Stimulated activated CD4-positive, alpha-beta T cell treated with anti-CD3 and anti-CD28 coated beads, TNF-alpha, amount 100 ng/mL, for 1 hour (primary cell): ENCODE data around the gene CDC6.
"Not testable (repeated sequence)": the region's sequence is repeated elsewhere in the genome, so short reads cannot be mapped to it uniquely, and the experiment has no call there.

Source experiments
- DNase-seq, 3 donors: peaks; one replicate each; pipeline ENCODE4 v3.0.0-alpha.2; 2020; ENCODE audit warnings: low read depth in 3 of 3, low spot score in 1 of 3

CDC6 gene

DNA sequence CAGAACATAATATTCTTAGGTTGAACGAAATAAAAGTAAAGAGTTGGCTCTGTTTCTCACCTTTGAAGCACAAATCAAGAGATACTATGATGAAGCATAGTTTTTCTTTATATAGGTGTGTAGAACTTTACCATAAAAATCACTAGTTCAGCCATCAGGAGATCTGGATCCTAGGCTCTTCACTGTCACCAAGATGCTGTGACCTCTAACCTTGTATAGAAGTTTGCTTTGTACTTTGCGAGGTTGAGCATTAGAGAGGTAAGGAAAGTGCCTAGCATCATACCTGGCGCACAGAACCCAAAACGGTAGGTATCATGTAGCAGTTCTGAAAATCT lies 553 bp upstream of the CDC6 start:
- DNase-seq: no peak

DNA sequence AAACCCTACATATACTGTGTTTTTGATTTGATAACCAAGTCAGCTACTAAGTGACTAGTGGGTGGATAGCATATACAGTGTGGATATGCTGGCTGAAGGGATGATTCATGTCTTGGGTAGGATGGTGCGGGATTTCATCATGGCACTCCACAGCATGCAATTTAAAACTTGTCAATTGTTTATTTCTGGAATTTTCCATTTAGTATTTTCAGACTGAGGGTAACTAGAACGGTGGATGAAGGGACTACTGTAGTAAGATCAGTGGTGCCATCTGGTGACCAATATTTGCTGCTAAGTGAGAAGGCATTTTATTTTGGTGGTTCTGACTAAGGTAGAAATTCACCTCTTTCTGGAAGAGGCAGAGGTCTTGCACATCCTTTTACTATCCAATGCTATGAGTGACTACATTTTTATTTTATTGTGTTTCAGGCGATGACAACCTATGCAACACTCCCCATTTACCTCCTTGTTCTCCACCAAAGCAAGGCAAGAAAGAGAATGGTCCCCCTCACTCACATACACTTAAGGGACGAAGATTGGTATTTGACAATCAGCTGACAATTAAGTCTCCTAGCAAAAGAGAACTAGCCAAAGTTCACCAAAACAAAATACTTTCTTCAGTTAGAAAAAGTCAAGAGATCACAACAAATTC lies 3.1 kb downstream of the CDC6 start:
- DNase-seq: no peak

DNA sequence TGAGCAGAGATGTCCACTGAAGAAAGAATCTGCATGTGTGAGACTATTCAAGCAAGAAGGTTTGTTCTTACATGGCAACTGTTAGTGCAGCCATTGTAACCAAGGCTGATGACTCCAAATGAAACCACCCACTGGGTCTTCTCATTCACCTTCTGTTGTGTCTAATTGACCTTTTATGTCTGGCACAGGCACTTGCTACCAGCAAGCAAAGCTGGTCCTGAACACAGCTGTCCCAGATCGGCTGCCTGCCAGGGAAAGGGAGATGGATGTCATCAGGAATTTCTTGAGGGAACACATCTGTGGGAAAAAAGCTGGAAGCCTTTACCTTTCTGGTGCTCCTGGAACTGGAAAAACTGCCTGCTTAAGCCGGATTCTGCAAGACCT lies 3.6 kb downstream of the CDC6 start:
- no peak for DNase-seq

DNA sequence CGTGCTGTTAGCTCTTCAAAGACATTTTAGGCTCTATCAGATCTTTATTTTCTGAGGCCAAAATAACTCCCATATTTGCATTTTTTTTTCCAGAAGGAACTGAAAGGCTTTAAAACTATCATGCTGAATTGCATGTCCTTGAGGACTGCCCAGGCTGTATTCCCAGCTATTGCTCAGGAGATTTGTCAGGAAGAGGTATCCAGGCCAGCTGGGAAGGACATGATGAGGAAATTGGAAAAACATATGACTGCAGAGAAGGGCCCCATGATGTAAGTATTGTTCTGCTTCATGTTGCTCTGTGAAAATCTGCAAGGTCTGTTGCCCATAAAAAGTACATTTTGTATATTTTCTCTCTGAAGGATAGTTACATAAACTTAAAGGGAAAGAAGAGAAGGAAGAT lies 5.7 kb downstream of the CDC6 start:
- DNase-seq: no peak

DNA sequence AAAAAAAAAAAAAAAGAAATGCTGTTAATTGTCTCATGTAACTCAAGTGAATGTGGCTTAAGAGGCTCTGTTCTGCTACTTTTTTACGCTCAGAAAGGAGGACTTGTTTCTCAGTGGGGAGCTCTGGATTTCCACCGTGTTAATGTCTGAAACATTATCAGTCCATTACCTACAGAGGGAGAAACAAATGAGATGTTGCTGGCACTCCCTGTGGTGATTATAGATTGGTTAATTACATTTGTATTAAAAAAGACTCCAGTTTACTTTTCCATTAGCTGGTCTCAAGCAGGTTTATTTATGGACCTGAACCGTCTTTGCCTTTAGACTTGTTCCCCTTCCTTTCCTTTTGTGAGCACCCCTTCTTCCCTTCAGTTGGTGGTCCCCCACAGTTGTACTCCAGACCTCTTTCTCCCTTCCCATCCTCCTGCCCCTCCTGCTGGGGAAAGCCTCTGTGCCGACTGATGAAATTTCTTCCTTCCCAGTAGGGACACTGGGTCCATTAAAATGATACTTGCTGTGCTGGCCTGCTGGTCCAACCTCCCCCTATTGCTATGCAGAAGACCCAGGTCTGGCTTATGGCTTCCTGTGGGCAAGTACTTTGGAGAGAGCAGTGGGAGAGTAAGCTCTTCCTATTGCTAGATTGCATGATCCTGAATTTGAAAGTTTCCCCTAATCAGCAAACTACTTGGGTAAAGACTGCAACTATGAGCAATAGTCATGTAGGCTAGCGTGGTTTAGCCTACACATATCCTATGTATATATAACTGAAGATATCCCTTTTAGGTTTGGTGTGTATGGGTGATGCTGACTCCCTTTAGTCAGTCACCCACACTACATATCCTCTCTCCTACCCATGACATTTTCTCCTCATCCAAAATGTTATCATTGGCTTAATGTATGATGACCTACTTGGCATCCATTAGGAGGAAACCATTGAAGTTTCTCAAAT lies 8.1 kb downstream of the CDC6 start:
- no peak for DNase-seq

DNA sequence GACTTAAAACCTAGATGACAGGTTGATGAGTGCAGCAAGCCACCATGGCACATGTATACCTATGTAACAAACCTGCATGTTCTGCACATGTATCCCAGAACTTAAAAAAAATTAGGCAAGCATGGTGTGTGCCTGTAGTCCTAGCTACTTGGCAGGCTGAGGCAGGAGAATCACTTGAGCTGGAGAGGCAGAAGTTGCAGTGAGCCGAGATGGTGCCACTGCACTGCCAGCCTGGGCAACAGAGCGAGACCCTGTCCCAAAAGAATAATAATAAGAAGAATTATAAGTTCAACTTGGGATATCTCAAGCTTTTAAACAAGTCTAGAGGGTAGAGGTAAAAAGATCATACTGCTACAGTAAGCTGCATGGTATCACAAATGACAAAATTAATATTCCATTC lies 9.8 kb downstream of the CDC6 start:
- no peak for DNase-seq

DNA sequence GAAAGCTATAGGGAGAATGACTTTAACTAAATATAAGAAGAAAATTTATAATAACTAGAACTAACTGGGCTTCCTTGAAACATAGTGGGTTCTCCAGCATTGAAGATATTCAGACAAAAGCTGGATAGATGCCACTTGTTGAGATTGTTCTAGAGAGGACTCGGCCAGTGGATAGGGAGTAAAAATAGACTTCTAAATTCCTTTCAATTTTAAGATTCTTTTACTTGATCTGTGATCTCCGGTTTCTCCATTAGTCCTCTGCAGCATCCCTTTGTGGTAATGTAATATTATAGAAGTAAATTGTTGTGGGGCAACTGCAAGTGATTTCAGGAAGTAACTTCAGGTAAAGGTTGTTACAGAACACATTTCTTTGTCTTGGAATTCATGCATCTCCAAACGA lies 11.0 kb downstream of the CDC6 start:
- no peak for DNase-seq

DNA sequence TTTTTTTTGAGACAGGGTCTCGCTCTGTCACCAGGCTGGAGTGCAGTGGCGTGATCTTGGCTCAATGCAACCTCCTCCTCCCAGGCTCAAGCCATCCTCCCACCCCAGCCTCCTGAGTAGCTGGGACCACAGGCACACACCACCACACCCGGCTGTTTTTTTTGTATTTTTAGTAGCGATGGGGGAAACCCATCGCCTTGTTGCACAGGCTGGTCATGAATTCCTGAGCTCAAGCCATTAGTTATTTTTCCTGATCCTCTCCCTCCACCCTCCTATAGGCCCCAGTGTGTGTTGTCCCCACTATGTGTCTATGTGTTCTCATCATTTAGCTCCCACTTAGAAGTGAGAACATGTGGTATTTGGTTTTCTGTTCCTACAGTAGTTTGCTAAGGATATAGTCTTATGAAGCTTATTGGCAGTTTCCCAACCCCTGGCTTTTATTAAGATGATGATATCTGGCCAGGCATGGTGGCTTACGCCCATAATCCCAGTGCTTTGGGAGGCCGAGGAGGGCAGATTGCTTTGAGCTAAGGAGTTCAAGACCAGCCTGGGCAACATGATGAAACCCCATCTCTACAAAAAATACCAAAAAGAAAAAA lies 11.6 kb downstream of the CDC6 start:
- not testable (repeated sequence) for DNase-seq

DNA sequence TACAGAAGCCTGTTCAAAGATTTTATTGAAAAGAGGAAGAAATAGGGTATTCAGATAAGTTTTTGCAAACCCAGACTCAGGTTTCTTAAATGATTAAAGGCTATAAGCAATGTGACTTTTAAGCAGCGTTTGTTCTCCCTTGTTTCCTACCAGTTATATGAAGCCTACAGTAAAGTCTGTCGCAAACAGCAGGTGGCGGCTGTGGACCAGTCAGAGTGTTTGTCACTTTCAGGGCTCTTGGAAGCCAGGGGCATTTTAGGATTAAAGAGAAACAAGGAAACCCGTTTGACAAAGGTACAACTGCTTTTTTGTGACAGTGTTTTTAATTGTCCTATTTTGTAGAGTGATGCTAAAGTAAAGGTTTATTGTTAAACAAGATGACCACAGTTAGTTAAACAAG lies 13.6 kb downstream of the CDC6 start:
- no peak for DNase-seq

DNA sequence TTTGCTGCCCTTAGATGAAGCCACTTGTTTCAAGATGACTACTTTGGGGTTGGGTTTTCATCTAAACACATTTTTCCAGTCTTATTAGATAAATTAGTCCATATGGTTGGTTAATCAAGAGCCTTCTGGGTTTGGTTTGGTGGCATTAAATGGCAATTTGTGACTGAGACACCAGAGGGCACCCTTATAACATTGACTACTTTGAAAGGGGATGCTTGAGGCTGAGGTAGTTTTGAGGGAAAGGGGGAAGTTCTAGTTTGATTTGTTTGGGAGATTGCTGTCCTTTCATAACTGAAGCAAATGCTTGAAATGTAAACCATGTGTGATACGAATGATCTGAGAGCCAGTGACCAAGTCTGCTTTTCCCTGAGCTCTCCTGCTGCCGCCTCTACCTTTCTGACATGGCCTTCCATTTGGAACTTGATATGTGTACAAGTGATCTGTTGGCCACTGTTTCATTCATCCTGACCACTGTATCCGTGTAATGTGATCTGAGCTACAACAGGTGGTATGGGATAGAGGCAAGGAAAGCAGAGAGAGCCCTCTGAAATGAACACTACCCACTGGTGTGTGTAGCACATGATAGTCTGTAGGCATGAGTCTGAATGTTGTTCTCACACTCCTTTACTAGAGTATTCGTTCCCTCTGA lies 15.5 kb downstream of the CDC6 start:
- no peak for DNase-seq

DNA sequence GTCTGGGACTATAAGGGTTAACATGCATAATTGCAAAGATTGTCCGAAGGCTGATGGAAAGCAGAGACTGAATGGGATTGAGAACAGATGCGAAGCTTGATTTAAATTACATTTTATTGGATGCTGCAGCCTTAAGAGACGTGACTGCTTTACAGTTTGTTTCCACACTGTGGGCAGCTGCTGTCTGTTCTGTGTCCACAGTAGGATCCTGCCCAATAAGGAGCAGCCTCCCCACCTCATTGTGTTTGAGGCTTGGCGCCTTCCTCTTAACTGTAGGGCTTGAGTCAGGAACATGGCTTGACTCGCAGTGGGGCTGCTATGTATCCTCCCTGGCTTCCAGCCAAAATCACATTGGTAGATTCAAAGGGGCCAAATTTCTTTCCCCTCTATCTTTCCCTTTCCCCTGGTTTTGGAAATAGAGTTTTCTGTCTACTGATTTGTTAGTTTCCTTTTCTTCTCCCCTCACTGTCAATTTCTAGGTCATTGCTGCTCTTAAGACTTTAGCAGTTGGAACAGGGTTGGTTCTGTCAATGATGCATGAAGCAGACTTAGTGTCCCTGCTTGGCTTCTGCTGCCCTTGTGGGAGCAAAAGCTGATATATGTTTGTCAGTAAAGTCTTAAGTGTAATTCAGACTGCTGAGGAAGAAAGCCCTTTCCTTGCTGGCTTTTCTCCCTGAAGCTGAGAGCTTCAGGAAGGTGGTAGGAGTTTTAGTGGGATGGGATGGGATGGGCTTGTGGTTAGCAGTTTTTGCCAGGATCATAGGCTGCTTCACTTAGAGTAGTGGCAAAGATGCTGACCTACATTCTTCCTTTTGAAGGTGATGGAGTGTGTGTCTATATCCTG lies 16.3 kb downstream of the CDC6 start:
- no peak for DNase-seq

DNA sequence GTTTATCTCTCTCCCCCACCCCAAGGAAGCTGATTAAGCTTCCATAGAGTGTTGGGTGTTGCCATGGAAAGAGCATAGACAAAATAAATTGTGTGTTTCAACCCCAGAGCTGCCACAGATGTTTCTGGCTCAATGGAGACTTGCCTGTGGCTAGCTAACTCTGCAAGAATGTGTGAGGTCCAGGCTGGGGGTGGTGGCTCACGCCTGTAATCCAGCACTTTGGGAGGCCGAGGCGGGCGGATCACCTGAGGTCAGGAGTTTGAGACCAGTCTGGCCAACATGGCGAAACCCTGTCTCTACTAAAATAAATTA lies 16.8 kb downstream of the CDC6 start:
- not testable (repeated sequence) for DNase-seq

DNA sequence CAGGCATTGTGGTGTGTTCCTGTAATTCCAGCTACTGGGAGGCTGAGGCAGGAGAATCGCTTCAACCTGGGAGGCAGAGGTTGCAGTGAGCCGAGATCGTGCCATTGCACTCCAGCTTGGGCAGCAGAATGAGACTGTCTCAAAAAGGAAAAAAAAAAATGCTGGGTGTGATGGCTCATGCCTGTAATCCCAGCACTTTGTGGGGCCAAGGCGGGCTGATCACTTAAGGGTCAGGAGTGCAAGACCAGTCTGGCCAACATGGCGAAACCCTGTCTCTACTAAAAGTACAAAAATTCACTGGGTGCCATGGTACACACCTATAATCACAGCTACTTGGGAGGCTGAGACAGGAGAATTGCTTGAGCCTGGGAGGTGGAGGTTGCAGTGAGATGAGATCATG lies 17.2 kb downstream of the CDC6 start:
- DNase-seq: not testable (repeated sequence)

DNA sequence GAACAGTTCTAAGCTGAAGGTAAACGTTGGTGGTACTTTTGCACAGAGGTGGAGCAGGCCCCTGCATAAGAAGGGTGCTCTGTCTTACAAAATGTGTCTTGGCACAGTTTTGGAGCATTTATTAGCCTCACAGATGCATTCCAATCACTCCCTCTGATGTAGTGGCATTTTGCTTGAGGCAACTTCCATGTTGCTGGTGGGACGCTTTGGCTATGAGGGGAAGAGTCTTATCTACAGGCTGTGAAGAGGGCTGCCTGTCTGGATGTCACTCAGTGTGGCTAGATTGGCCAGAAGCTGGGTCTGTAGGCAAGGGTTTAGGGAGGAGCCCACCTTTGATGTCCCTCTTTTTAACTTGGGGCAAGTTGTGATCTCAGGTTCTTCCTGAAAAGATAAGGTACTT lies 18.7 kb downstream of the CDC6 start:
- DNase-seq: no peak

DNA sequence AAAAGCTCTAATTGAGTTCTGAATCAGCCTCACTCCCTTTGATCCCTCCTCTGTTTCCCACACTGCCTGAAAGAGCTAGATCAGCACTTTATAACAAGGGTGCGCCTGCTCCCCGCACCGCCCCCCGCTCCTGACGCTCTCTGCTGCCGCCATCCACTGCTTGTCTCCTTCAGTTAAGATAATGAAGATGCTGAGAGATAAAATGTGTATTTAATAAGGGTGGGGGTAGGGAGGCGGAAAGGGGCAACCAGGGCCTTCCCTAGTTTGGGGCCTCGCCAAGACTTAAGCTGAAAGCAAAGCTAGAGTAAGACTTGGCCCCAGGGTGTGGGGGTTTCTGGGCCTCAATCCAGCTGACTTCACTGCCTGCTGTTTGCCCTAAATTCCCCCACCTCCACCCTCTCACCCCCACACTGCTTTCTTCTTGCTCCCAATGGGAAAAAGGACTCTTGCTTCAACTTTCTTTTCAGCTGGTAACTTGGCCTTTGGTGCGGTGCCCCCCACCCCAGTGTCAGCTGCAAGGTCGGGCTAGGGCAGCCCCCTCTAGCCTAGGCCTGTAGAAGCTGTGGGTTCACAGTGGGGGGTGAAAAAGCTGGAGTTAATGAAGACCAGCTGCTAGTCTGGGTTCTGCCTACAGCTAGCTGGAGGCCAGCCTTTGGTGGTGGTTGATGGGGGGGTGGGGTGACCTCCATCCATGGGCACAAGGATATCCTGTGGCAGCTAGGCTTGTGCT lies 19.5 kb downstream of the CDC6 start:
- DNase-seq: no peak

DNA sequence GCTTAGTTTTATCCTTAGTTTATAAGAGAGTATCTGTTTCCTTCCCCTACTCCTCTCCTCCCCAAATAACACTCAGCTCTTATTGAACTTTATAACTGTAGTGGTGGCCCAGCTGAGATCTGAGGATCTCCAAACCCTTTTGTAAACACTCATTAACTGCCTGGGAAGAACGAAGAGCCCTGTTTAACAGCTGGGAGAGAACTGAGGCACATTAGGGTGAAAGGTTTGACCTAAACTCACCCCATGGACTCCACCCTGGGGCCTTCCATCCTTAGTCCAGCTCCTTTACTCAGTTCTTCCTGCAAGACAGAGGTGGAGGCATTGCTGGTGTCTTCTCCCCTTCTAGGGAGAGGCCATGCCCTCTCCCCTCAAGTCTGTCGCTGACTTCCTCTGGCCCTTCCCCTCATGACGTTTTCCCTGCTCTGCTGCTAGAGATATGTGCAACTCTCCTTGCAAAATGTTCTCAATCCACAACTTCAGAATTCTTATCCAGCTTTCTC lies 20.1 kb downstream of the CDC6 start:
- no peak for DNase-seq

DNA sequence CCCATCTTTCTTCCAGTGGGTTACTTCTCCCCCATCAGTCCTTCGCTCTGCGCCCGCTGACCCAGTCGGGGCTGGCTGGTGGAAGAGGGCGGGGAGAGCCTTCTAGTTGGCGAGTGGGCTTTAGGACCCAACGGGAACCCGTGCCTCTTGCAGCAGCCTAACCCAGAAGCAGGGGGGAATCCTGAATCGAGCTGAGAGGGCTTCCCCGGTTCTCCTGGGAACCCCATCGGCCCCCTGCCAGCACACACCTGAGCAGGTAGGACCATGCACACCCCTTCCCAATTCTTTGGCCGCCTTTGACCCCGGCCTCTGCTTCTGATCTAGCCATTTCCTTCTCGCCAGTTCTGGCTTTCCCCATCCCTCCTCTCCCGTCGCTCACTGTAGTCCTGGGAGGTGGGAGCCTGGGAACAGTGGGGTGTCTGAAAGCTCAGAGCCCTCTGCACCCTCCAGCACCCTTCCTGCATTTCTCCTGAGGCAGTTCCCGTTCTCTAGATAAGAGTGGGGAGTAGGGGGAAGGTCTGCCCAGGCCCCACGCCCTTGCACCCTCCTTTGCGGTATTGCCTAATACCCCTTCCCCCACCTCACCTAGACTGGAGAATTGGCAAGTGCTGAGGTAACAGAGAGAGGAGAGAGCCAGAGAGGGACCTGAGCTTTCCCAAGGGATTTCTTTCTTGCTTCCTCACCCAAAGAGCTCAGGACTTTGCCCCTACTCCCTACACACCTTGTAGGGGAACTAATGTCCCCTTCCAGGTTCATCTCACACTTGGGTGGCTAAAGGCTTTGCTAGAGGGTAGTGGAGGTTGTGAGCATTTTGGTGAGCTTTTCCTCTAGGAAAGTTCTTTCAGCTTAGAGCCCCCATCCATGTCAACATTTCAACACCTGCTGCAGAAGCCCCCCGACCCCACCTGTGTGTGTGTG lies 21.6 kb downstream of the CDC6 start, which contains the start of gene RARA:
Gene RARA, plus strand, starts transcription at position 150 of the 918 bp plus-strand sequence. CDS start 22,039 bp downstream, outside the sequence.
- DNase-seq: no peak

DNA sequence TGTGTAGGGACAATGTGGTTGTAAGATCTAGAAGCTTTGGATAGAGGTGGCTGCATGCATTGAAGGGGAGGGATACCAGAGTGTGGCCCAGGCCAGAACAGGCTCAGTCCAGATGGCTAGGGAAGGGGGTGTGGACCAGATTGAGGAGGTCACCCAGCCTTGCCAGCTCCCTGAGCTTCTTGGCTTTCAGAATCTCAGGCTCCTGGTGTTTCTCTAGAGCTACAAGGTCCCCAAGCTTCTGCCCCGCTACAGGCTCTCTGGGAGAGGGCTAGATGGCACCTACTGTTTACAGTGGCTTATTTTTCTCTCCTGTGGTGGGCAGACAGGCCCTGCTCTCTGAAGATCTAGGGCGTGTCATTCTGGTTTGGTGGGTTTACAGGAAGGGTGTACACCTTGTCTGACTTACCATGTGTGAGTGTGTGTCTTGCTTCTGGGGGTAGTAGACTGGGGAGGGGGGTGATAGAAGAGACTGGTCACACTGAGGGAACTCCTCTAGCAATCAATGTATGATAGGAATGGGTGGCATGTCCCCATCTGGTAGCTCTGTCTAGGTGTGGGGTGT lies 22.4 kb downstream of the CDC6 start:
- DNase-seq: no peak
